Activated CD4-positive, alpha-beta memory T cell treated with anti-CD3 and anti-CD28 coated beads for 36 hours (primary cell): ENCODE results near the gene LRRC73. TPM values are rescaled to one million over a fixed set of nuclear protein-coding genes. Genes with fewer than 3 reads are reported as not detected.

Source experiments
- CTCF ChIA-PET: fragments of 350-600 bp; sonication (Branson Sonifier 250); formaldehyde crosslinking; loops from one replicate; lab custom pipeline; 2021; ENCODE audit warnings: antibody characterized with exemption, inconsistent platforms; lab: Charles Lee
- POLR2A ChIA-PET: fragments of 350-600 bp; sonication (Branson Sonifier 250); formaldehyde crosslinking; loops from one replicate; lab custom pipeline; 2021; ENCODE audit warnings: antibody characterized with exemption; lab: Charles Lee
- DNase-seq: peaks from one replicate; pipeline ENCODE4 v3.0.0-alpha.2; 2020
- H3K27ac Mint-ChIP-seq: one replicate; pipeline ENCODE4 v1.8.0; 2021; ENCODE audit warnings: mixed read lengths
- H3K27me3 Mint-ChIP-seq: one replicate; pipeline ENCODE4 v1.8.0; 2021; ENCODE audit warnings: mixed read lengths
- H3K36me3 Mint-ChIP-seq: one replicate; pipeline ENCODE4 v1.8.0; 2021; ENCODE audit warnings: mixed read lengths
- H3K4me1 Mint-ChIP-seq: one replicate; pipeline ENCODE4 v1.8.0; 2021; ENCODE audit warnings: low read depth, mixed read lengths
- H3K4me3 Mint-ChIP-seq: one replicate; pipeline ENCODE4 v1.8.0; 2021; ENCODE audit warnings: mild to moderate bottlenecking, mixed read lengths
- H3K9me3 Mint-ChIP-seq: one replicate; pipeline ENCODE4 v1.8.0; 2021; ENCODE audit warnings: mixed read lengths
- intact Hi-C: fragments of 100-400 bp; cut with micrococcal nuclease; formaldehyde crosslinking; loops from one replicate; pipeline ENCODE4 v1.15.1; 2023
- total RNA-seq, 2 experiments: library from RNA; stranded (reverse); gene quantifications; one replicate each; pipeline ENCODE4 v1.2.3, GENCODE V29; 2021

The LRRC73 gene
- total RNA-seq, 2 experiments from 2014 or later, result 0.12 TPM; not detected in 1

DNA sequence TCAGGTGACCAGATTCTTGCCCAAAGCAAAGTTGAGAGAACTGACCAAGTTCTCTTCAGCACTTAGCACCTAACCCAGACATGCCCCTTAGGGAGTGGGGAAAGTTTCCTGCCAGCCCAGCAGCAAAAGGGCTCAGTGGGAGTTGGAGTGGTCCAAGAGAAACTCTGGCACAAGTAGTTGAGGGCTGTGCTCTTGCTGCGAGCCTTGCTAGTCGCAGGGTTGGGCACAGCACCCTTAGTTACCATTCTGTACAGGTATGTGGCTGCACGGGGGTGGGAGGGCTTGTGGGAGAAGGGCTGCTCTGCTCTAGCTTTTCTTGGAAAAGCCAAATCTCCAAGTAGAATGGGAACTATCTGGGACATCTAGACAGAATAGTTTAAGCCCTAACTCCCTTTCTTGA, 13.1 kb upstream of the LRRC73 start:
- intact Hi-C loops, result no loop called here
- Mint-ChIP-seq H3K27me3 (no peaks in the 10 kb centered on the region), H3K27ac (no peak overlapping the region), H3K4me3 (no peak overlapping the region), H3K36me3 (peaks cover 65% of the 10 kb centered on the region), H3K4me1 (no peaks in the 10 kb centered on the region), H3K9me3 (no peaks in the 10 kb centered on the region)
- CTCF ChIA-PET, result no interaction called here
- DNase-seq, result no peak
- POLR2A ChIA-PET, result no interaction called here

DNA sequence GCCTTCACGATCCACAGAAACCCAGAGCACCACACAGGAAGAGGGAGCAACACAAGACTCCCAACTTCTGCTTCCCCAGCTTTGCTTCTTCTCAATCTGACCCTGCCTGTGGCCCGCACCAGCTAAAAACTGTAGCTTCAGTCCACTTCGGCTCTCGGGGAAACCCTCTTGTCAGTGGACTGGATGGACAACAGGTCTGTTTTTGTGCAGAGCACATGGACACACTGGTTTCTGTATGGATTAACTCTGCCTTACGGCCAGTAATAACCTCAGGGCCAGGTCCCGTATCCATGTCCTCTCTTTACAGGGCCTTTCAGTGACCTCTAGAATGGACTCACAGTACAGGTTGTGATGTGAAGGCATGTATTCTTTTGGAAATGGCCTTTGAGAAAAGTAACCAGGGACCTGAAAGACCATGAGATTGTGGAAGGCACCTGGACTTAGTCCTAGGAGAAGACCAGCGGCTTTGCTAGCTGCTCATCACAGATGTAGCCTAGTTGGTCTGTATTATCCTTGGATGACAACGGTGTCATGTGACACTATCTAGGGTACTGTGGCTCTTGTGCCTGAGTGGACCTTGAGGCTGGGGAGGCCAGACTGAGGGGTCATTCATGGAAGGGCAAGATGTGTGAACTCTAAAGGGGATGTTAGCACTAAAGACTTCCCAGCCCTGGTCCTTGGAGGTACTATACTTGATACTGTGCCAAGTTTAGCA, 12.6 kb upstream of the LRRC73 start:
- H3K27ac Mint-ChIP-seq, result no peak overlapping the region
- CTCF ChIA-PET, result interaction anchor here (1.3 kb wide), 1 partner anchor 16 kb away, joined by 5 read pairs; no protein-coding TSS in a partner anchor
- peaks cover 61% of the 10 kb centered on the region for H3K36me3 Mint-ChIP-seq
- no peak overlapping the region for H3K4me3 Mint-ChIP-seq
- DNase-seq, result no peak
- no peaks in the 10 kb centered on the region for H3K4me1 Mint-ChIP-seq
- POLR2A ChIA-PET, result interaction anchor here (0.7 to 1.1 kb wide), 2 partner anchors 10 to 27 kb away, joined by 3 to 4 read pairs; no protein-coding TSS in a partner anchor
- intact Hi-C loops, result no loop called here
- H3K27me3 Mint-ChIP-seq, result no peaks in the 10 kb centered on the region
- no peaks in the 10 kb centered on the region for H3K9me3 Mint-ChIP-seq

DNA sequence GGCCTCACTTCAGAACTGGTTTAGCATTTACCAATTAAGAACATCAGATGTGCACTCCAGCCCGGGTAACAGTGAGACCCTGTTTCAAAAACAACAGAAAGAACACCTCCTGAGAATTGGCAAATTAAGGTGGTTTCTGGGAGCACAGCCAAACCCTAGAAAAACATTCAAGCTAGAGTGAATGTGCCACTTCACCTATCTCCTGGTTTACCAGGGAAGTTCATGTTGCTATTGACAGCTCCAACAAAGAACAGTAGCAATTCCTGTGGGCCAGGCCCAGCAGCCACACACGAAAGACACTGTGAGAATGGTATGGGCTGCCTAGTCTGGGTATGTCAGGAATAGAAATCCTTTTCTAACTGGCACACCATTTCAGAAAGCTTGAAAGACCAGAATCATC, 11.7 kb upstream of the LRRC73 start:
- Mint-ChIP-seq H3K27me3 (no peaks in the 10 kb centered on the region), H3K36me3 (peaks cover 53% of the 10 kb centered on the region), H3K9me3 (no peaks in the 10 kb centered on the region), H3K4me1 (no peaks in the 10 kb centered on the region), H3K27ac (no peak overlapping the region), H3K4me3 (no peak overlapping the region)
- POLR2A ChIA-PET, result interaction anchor here (0.7 to 1.3 kb wide), 4 partner anchors 10 to 107 kb away, joined by 3 to 6 read pairs (median 4); partner anchors contain the start of gene GTPBP2
- CTCF ChIA-PET, result interaction anchor here (1.3 kb wide), 1 partner anchor 16 kb away, joined by 5 read pairs; no protein-coding TSS in a partner anchor
- DNase-seq, result no peak
- intact Hi-C loops, result no loop called here

DNA sequence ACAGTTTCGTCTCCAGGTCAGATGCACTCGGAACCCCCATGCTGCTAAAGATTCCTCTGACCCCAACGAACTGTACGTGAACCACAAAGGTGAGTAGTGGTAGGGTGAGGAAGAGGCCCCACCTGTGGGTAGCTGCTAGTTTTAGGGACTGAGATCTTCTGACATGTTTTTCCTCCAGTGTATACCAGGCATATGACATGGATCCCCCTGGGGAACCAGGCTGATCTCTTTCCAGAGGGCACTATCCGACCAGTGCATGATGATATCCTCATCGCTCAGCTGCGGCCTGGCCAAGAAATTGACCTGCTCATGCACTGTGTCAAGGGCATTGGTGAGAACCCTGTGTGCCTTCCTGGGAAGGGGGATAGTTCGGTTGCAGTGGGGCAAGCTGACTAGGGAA, 10.0 kb upstream of the LRRC73 start:
- DNase-seq, result no peak
- POLR2A ChIA-PET, result interaction anchor here (0.6 to 1.7 kb wide), 2 partner anchors 43 to 51 kb away, joined by 3 to 6 read pairs; no protein-coding TSS in a partner anchor
- Mint-ChIP-seq H3K27me3 (no peaks in the 10 kb centered on the region), H3K36me3 (peaks cover 46% of the 10 kb centered on the region), H3K27ac (no peak overlapping the region), H3K4me3 (no peak overlapping the region), H3K9me3 (no peaks in the 10 kb centered on the region), H3K4me1 (peaks cover 13% of the 10 kb centered on the region)
- intact Hi-C loops, result no loop called here
- CTCF ChIA-PET, result interaction anchor here (2.5 kb wide), 1 partner anchor 14 kb away, joined by 9 read pairs; no protein-coding TSS in a partner anchor

DNA sequence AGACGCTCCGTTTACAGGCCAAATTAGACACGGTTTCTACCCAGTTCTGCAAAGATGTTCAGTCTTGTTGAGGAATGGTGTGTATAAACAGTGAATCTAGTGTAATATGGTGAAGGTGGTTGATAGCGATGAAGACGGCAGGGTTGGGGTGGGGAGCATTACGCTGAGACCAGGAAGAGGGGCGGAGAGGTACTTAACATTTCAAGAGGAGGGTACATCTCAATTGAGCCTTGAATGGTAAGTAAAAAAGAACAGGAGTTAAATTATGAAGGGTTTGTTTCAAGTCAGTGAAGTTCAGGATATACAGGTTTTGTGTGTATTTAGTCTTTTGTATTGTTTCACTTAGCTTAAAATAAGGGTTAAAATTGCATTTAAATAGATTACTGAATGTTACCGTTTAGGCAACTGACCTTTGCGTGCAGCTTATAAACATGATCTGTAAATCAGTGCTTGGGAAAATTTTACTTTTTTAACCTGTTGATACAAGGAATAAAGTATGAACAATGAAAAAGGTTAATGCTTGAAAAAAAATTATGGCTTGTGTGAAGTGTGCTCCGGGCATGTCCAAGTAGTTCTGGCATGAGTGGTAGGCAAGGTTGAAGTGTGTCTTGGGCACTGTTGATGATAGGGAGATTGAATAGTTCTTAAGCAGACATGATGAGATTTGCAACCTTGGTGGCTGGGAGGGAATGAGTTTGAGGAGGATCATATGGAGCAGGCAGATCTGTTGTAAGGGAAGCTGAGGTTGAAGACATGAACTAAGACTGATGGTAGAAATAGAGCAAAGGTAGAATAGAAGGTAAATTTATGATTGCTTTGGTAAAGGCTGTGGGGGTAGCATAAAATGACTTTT, 7.6 kb upstream of the LRRC73 start:
- intact Hi-C loops, result loop anchor here (1.0 to 5.0 kb wide), 5 partner anchors 41 to 588 kb away; partner anchors contain the start of genes CNPY3, TJAP1 and ZNF318
- no peaks in the 10 kb centered on the region for H3K27me3 Mint-ChIP-seq
- DNase-seq, result no peak
- POLR2A ChIA-PET, result interaction anchor here (0.6 to 1.9 kb wide), 5 partner anchors 8 to 294 kb away, joined by 3 to 7 read pairs (median 3); partner anchors contain the start of genes DLK2 and GTPBP2
- no peak overlapping the region for H3K27ac Mint-ChIP-seq
- CTCF ChIA-PET, result interaction anchor here (0.8 to 3.2 kb wide), 4 partner anchors 10 to 289 kb away, joined by 3 to 33 read pairs (median 4); partner anchors contain the start of genes ABCC10 and DNPH1
- H3K4me1 Mint-ChIP-seq, result peaks cover 25% of the 10 kb centered on the region
- H3K4me3 Mint-ChIP-seq, result no peak overlapping the region
- H3K9me3 Mint-ChIP-seq, result no peaks in the 10 kb centered on the region
- H3K36me3 Mint-ChIP-seq, result peaks cover 38% of the 10 kb centered on the region

DNA sequence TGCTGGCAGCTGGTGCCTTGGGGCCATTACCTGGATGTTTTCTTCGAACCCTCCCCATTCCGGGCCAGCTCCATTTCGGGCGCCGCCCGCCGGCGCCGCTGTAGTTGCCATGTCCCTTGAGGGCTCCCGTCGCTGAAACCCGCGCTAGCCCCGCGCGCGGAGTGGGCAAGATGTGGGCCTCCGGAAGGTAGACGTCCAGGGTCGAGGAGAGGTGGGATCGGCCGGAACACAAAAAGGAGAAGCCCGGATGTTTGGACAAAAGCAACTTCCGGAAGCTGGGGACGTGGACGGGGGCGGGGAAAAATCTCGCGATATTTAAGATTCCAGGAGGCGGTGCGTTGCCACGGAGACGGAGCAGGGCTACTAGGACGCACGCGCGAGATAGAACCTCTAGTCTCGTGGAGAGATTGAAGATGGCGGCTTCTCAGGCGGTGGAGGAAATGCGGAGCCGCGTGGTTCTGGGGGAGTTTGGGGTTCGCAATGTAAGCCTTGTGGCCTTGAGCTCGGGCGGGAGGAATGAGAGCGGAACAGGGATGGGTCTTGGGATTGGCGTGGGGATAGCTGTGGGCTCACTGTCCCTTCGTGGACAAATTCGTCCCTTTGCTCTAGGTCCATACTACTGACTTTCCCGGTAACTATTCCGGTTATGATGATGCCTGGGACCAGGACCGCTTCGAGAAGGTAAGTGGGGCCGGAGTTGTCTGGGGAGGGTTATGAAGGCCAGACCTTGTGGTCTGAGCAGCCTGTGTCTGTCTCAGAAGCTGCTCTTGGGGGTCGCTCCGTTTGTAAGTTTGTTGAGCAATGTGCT, 6.8 kb upstream of the LRRC73 start, which contains the start of the genes POLR1C and YIPF3:
POLR1C (plus strand) TSS at position 393 of the 808 bp plus-strand sequence; CDS start at position 414, 21 bp downstream.
YIPF3 (minus strand) TSS at position 230 of the 808 bp plus-strand sequence; CDS start at position 111, 119 bp downstream.
- no peaks in the 10 kb centered on the region for H3K27me3 Mint-ChIP-seq
- ChIA-PET POLR2A (interaction anchor here (0.6 to 1.9 kb wide), 9 partner anchors 9 to 293 kb away, joined by 3 to 7 read pairs (median 3); partner anchors contain the start of genes DLK2 and GTPBP2), CTCF (interaction anchor here (0.7 to 3.2 kb wide), 6 partner anchors 10 to 303 kb away, joined by 3 to 33 read pairs (median 4); partner anchors contain the start of genes ABCC10, DLK2 and DNPH1)
- intact Hi-C loops, result loop anchor here (1.0 to 5.0 kb wide), 5 partner anchors 40 to 588 kb away; partner anchors contain the start of genes CNPY3, TJAP1 and ZNF318
- no peak within 1 kb of the TSS for H3K27ac Mint-ChIP-seq
- H3K36me3 Mint-ChIP-seq, result peaks cover 34% of the 10 kb centered on the region
- H3K4me1 Mint-ChIP-seq, result peaks cover 25% of the 10 kb centered on the region
- DNase-seq, result peak; percentile 99
- H3K9me3 Mint-ChIP-seq, result no peaks in the 10 kb centered on the region
- H3K4me3 Mint-ChIP-seq, result no peak within 1 kb of the TSS

DNA sequence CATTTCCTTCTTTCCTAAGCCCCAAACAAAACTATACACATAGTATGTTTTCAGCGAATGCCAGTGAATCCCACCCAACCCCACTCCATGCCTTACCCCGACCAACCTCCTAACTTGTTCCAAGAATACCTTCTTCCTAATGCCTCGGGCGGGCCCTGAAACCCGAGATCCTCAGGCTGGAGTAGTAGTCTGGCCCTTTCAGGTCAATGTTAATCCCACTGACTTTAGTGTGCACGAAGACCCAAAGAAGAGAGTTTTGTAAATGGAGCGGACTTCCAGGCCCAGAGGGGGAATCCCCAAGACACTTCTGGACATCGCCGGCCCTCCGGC, 6.2 kb upstream of the LRRC73 start:
- Mint-ChIP-seq H3K4me1 (peaks cover 27% of the 10 kb centered on the region), H3K27me3 (no peaks in the 10 kb centered on the region), H3K4me3 (no peak overlapping the region), H3K27ac (no peak overlapping the region), H3K9me3 (no peaks in the 10 kb centered on the region), H3K36me3 (peaks cover 38% of the 10 kb centered on the region)
- ChIA-PET CTCF (interaction anchor here (0.7 to 3.2 kb wide), 4 partner anchors 9 to 302 kb away, joined by 3 to 33 read pairs (median 4); partner anchors contain the start of gene DLK2), POLR2A (interaction anchor here (0.8 to 1.9 kb wide), 7 partner anchors 9 to 292 kb away, joined by 3 to 7 read pairs (median 3); partner anchors contain the start of gene DLK2)
- DNase-seq, result no peak
- intact Hi-C loops, result loop anchor here (2.0 to 5.0 kb wide), 2 partner anchors 40 to 149 kb away; partner anchors contain the start of genes TJAP1 and ZNF318

DNA sequence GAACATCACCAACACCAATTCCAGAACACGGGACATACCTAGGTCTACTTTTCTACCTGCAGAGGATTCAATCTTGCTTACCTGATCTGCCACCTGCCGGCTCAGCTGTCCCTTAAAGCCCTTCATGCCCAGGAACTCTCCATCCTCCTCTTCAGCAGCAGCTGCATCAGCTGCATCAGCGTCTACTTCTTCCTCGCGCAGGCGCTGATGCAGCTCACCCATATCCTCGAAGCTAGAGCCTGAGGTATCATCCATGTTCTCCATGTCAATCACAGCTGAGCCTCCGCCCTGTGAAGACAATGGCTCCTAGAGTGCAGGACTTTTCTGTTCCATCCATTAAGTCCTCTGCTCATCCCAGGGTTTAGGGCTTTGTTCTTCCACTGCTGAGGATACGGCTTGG, 5.7 kb upstream of the LRRC73 start:
- peaks cover 36% of the 10 kb centered on the region for H3K36me3 Mint-ChIP-seq

DNA sequence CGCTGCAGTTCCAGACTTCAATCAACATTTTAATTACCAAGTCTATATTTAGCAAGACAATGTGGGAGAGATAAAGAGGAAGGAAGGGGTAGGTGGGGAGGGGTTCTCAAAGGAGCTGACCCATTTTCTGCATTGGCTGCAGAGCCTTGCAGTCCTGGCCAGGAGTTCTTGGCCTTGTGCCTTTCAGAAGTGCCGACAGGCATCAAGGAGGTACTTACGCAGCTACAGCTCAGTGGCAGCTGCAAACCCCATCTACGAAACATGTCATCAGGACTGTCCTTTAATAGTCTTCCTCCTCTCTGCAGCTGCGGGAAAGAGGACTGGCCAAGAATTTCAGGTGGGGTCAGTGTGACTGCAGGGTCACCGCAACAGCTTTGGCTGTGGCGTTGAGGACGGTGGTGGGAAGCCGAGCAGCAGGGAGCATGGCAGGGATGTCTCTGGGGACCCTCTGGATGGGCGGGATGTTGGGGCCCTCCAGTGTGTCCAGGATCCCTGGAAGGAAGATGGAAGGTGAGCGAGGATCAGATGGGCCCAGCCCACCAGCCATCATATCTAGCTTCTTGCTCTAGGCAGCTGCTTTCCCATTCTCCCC, 1.8 kb upstream of the LRRC73 start:
- peaks cover 38% of the 10 kb centered on the region for H3K4me1 Mint-ChIP-seq
- ChIA-PET POLR2A (no interaction called here), CTCF (interaction anchor here (0.7 to 1.4 kb wide), 3 partner anchors 24 to 283 kb away, joined by 3 read pairs; no protein-coding TSS in a partner anchor)
- peaks cover 17% of the 10 kb centered on the region for H3K27me3 Mint-ChIP-seq
- H3K27ac Mint-ChIP-seq, result no peak overlapping the region
- DNase-seq, result no peak
- no peaks in the 10 kb centered on the region for H3K9me3 Mint-ChIP-seq
- intact Hi-C loops, result no loop called here
- peaks cover 24% of the 10 kb centered on the region for H3K36me3 Mint-ChIP-seq
- no peak overlapping the region for H3K4me3 Mint-ChIP-seq

More for the DNA sequence above, 5.7 kb upstream of the LRRC73 start:
- H3K27me3 Mint-ChIP-seq, result no peaks in the 10 kb centered on the region
- H3K27ac Mint-ChIP-seq, result no peak overlapping the region
- ChIA-PET CTCF (interaction anchor here (3.2 kb wide), 1 partner anchor 9 kb away, joined by 33 read pairs; no protein-coding TSS in a partner anchor), POLR2A (interaction anchor here (1.2 kb wide), 1 partner anchor 16 kb away, joined by 3 read pairs; no protein-coding TSS in a partner anchor)
- peaks cover 28% of the 10 kb centered on the region for H3K4me1 Mint-ChIP-seq
- intact Hi-C loops, result loop anchor here (2.0 to 5.0 kb wide), 2 partner anchors 39 to 149 kb away; partner anchors contain the start of genes TJAP1 and ZNF318
- DNase-seq, result no peak
- no peaks in the 10 kb centered on the region for H3K9me3 Mint-ChIP-seq
- H3K4me3 Mint-ChIP-seq, result no peak overlapping the region

DNA sequence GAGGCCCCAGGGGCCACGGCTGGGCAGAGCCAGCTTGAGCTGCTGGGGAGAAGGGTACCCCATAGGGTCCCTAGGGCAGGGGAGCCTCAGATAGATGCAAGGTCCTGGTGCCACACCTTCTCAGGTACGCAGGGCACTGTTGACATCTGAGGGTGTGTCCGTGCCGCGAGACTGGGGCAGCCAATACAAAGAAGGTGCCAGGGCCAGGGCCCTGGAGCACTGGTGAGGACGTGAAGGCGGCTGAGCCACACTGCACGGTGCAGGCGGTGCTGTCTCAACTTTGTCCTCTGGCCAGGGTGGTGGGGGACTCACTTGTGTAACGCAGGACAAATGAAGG, 649 bp upstream of the LRRC73 start:
- ChIA-PET POLR2A (interaction anchor here (0.6 to 1.5 kb wide), 2 partner anchors 56 to 764 kb away, joined by 3 read pairs; partner anchors contain the start of gene DLK2), CTCF (interaction anchor here (1.0 to 5.8 kb wide), 2 partner anchors 202 to 247 kb away, joined by 3 to 60 read pairs; partner anchors contain the start of gene CRIP3)
- Mint-ChIP-seq H3K4me1 (peaks cover 31% of the 10 kb centered on the region), H3K27me3 (peaks cover 17% of the 10 kb centered on the region), H3K9me3 (no peaks in the 10 kb centered on the region), H3K27ac (no peak overlapping the region), H3K4me3 (peak overlapping the region; percentile 70), H3K36me3 (peaks cover 22% of the 10 kb centered on the region)
- intact Hi-C loops, result no loop called here
- no peak for DNase-seq
